ENCODE data around the gene N4BP2L2. TPM values are rescaled to one million over a fixed set of nuclear protein-coding genes. Genes with fewer than 3 reads are reported as not detected.

N4BP2L2 gene
- total RNA-seq, 3 donors from 2014 or later, result 130 to 341 (median 250) TPM

DNA sequence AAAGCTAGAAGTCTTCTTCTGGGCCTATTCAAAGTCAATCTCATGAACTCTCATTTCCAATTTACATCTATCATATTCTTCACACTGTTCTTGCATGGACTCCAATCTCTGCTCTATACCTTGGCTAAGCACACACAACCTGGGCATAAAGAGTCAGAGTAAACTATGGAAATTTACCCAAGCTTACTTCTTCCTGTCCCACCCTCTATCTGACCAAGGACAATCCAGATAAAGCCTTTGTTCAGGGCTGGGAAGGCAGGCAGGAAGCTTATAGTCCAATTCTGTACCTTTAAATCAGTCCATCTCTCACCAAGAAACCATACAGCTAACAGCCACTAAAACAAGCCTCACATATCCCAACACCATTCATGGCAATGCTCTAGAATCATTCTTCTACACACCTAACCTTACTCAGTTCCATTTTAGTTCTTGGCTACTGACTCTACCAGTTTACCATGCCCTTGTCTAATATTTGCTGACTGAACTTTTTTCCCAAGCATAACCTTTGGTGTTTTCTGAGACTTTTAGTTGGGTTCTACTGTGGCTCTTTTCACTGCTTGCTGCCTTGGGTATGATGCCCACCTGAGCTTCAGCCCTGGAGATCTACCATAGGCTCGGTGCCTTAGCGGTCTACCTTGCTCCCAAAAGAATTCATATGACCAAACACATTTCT lies 38.9 kb downstream of the N4BP2L2 start:
- no peak overlapping the region for H3K27ac ChIP-seq
- no peak overlapping the region for H3K4me3 ChIP-seq
- H3K27me3 ChIP-seq, result no peaks in the 10 kb centered on the region
- H3K9me3 ChIP-seq, result no peaks in the 10 kb centered on the region
- no peak for DNase-seq (ENCODE audit: low spot score in 2 of 2)
- intact Hi-C loops (cut with DNase I; ENCODE audit: low total_unique reads), result no loop called here
- H3K36me3 ChIP-seq, result no peaks in the 10 kb centered on the region
- no peak for TF ChIP-seq POLR2AphosphoS5 (IDR thresholded peaks at IDR 0.05)
- TF ChIP-seq, protein P1, sequence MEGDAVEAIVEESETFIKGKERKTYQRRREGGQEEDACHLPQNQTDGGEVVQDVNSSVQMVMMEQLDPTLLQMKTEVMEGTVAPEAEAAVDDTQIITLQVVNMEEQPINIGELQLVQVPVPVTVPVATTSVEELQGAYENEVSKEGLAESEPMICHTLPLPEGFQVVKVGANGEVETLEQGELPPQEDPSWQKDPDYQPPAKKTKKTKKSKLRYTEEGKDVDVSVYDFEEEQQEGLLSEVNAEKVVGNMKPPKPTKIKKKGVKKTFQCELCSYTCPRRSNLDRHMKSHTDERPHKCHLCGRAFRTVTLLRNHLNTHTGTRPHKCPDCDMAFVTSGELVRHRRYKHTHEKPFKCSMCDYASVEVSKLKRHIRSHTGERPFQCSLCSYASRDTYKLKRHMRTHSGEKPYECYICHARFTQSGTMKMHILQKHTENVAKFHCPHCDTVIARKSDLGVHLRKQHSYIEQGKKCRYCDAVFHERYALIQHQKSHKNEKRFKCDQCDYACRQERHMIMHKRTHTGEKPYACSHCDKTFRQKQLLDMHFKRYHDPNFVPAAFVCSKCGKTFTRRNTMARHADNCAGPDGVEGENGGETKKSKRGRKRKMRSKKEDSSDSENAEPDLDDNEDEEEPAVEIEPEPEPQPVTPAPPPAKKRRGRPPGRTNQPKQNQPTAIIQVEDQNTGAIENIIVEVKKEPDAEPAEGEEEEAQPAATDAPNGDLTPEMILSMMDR (IDR thresholded peaks at IDR 0.05), result no peak
- no peaks in the 10 kb centered on the region for H3K4me1 ChIP-seq

DNA sequence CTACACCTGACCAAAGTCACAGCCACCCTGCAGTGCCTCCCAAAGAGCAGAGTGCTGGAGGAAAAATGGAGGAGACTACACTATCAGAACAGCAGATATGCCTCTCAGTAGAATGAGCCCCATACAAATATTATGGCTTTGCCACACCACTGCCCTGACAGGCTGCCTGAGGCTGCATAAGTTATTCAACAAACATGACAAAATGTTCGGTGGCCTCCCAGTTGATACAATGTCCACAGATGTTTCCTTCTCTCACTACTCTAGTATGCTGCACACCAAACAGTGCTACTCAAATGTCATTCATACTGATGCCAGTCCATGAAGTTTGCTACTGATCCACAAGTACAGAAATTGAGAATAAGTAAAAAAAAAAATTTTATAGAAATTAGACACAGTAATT lies 41.0 kb downstream of the N4BP2L2 start:
- no peak for DNase-seq (ENCODE audit: low spot score in 2 of 2)
- no peak overlapping the region for H3K27ac ChIP-seq
- TF ChIP-seq POLR2AphosphoS5 (IDR thresholded peaks at IDR 0.05), result no peak
- TF ChIP-seq, protein P1 (IDR thresholded peaks at IDR 0.05), result no peak
- no peak for TF ChIP-seq POLR2A (IDR thresholded peaks at IDR 0.05)
- no peaks in the 10 kb centered on the region for H3K9me3 ChIP-seq
- H3K4me3 ChIP-seq, result no peak overlapping the region
- H3K27me3 ChIP-seq, result no peaks in the 10 kb centered on the region
- no peaks in the 10 kb centered on the region for H3K4me1 ChIP-seq
- no peaks in the 10 kb centered on the region for H3K36me3 ChIP-seq
- intact Hi-C loops (cut with DNase I; ENCODE audit: low total_unique reads), result no loop called here

DNA sequence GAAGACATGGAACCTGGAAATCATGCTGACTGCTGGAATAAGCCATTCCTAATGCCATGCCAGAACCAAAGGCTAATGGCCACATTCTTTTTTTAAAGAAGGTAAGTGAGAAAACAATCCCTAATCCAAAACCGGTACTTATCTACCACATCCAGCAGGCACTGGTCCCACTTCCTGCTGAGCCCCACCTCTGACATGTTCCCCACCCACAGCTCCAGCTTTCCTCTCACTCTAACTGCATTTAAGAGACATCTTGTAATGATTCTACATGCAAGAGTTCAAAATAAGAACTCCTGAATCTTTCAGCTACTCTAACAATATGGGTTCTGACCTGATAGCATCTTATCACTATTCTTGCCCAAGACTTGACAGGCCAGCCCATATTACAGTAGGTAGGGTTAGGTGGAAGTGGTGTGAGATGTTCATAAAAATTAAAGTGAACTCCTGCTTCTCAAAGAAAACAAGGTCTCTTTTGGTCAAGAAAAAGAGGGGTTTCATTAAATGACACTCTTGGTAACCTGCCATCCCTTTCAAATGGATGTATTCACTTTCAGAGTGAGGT lies 41.9 kb downstream of the N4BP2L2 start:
- Histone ChIP-seq H3K27ac (no peak overlapping the region), H3K27me3 (no peaks in the 10 kb centered on the region), H3K4me3 (no peak overlapping the region), H3K4me1 (no peaks in the 10 kb centered on the region), H3K9me3 (no peaks in the 10 kb centered on the region), H3K36me3 (no peaks in the 10 kb centered on the region)
- no peak for TF ChIP-seq POLR2A (IDR thresholded peaks at IDR 0.05)
- no peak for TF ChIP-seq POLR2AphosphoS5 (IDR thresholded peaks at IDR 0.05)
- TF ChIP-seq, protein P1 (IDR thresholded peaks at IDR 0.05), result no peak
- DNase-seq (ENCODE audit: low spot score in 2 of 2), result no peak
- intact Hi-C loops (cut with DNase I; ENCODE audit: low total_unique reads), result no loop called here

DNA sequence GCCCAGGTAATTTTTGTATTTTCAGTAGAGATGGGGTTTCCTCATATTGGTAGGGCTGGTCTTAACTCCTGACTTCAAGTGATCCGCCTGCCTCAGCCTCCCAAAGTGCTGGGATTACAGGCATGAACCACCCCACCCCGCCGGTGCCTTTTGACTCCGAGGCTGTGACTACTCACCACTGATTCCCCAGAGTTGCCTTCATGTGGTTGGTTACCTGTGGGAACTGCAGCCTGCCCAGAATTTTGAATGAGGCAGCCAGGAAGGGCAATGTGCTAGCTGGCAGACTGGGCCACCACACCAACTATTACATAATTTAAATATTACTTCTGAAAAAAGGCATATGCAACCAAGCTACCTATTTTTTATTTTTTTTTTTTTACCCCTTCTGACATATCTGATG lies 42.8 kb downstream of the N4BP2L2 start:
- Histone ChIP-seq H3K4me3 (no peak overlapping the region), H3K9me3 (no peaks in the 10 kb centered on the region), H3K27ac (no peak overlapping the region), H3K27me3 (no peaks in the 10 kb centered on the region), H3K4me1 (no peaks in the 10 kb centered on the region), H3K36me3 (no peaks in the 10 kb centered on the region)
- intact Hi-C loops (cut with DNase I; ENCODE audit: low total_unique reads), result no loop called here
- no peak for DNase-seq (ENCODE audit: low spot score in 2 of 2)
- TF ChIP-seq, protein P1 (IDR thresholded peaks at IDR 0.05), result no peak
- TF ChIP-seq POLR2AphosphoS5 (IDR thresholded peaks at IDR 0.05) (no peak), POLR2A (IDR thresholded peaks at IDR 0.05) (no peak)

DNA sequence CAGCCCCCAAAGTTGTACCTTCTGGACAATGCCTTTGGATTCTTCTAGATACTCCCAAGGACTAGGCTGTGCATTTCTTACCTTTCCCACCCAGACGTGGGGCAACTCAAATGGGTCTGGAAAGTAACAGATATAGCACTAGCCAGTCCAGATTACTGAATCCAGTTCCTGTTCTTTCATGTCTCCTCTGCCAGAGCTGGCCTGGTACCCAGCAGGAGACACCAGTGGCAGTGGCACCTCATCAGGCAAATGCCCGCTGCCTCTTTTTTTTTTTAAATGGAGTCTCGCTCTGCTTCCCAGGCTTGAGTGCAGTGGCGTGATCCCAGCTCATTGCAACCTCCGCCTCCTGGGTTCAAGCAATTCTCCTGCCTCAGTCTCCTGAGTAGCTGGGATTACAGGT lies 43.2 kb downstream of the N4BP2L2 start:
- Histone ChIP-seq H3K27ac (no peak overlapping the region), H3K4me3 (no peak overlapping the region), H3K9me3 (no peaks in the 10 kb centered on the region), H3K27me3 (no peaks in the 10 kb centered on the region), H3K36me3 (no peaks in the 10 kb centered on the region), H3K4me1 (no peaks in the 10 kb centered on the region)
- intact Hi-C loops (cut with DNase I; ENCODE audit: low total_unique reads), result no loop called here
- no peak for TF ChIP-seq POLR2A (IDR thresholded peaks at IDR 0.05)
- TF ChIP-seq, protein P1 (IDR thresholded peaks at IDR 0.05), result no peak
- no peak for TF ChIP-seq POLR2AphosphoS5 (IDR thresholded peaks at IDR 0.05)
- DNase-seq (ENCODE audit: low spot score in 2 of 2), result no peak

All from breast epithelium (tissue), 4 donors.